ENCODE results near the gene AMBP.
"Not testable (repeated sequence)": the region's sequence is repeated elsewhere in the genome, so short reads cannot be mapped to it uniquely, and the experiment has no call there.

AMBP gene

DNA sequence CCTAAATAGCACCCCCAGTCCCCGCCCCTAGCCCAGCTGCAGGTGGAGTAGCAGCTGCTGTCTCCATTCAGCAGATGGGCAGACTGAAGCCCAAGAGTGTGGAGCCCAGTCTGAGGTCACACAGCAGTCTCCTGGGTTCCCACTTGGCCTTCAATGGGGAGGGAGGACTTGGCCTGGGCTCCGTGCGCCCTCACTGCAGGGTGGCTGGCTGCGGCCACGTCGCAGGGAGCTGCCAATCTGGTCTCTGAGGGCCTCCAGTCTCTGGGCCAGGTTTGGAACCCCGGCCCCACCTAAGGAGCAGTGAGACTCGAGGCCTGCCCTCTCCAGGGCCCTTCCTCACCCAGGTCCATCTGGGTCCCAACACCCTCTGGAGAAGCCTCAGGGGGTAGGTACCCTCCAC lies 13.6 kb upstream of the AMBP start:
- no peak for DNase-seq

DNA sequence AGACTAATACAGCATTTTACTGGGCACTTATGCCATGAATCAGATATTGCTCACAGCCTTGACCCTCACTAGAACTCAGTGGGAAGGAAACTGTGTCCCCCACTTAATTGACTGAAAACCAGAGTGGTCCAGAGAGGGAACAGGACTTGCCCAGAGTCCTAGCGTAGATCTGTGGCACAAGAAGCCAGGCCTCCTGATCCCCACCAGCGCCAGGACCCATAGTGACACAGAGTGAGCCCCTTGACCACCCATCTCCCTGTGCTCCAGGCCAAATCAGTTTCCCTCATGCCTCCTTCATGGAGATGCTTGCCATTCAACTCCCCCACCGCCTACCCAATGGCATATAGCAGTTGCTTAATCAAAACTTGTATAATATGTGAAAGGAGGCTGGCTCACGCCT lies 12.7 kb upstream of the AMBP start:
- no peak for DNase-seq

DNA sequence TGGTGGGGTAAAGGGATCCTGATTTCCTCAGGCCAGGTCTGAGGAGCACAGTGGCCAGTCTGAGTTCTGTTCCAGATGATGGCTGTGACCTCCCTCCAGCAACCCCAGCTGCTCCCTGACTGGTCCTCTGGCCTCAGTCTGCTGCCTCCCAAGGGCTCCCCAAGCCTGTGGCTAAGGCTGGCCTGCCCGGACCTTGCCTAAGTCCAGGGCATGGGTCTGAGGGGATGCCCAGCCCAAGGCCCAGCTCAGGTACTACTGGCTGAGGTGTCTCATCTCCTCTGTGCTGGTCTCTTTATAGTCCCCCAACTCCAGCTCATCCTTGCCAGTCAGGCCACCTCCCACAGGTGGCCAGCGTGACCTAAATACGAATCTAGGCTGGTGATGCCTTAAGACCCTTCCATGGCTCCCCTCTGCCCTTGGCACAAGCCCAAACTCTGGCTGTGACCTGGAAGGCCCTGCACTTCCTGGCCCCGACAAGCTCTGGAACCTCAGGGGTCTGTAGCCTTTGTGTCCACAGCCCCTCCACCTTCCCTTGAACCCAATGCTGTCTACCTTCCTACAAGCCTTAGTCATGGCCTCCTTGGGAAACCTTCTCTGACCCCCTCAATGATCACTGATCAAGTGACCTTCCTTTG lies 11.2 kb upstream of the AMBP start:
- DNase-seq = no peak

DNA sequence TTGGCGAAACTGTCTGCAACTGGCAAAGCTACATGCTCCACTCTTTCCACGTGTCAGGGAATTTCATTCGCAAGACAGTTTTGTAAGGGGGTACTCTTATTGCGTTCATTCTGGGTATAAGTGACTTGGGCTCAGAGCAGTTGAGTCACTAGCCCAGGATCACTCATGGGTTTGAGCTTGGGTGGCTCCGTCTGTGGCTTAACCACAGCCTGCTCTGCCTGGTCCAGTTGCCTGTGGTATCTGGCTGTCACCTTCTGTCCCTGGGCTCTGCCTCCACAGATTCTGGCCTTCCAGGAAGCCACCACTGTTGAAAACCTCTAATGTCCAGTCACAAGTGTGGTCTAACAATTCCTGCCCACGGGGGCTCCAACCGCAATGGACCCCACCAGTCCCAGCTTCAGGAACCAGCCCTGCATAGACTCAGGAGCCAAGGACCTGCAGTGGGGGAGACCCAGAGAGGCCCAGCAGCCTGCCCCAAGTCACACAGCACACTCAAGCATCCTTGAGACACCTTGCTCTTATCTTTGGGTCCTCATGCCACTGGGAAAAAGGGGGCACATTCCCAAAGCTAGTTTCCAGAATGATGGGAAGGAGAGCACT lies 10.6 kb upstream of the AMBP start:
- no peak for DNase-seq

DNA sequence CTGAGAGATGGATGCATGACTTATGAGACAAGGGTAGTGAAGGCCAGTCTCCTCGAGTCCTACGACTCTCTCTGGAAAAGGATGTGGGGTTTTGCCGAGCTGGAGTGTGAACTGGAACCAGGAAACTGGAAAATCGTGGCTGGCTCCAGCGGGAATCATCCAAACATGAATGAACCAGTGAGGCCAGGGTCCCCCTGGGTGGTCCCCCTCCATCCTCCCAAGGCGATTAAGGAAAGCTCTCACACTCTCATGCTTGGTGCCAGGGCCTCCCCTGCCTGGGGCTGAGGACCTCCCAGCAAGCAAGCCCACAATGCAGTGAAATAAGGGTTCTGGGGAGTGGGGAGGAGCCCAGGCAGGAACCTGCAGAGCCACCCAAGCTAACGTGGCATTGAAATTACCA lies 9.6 kb upstream of the AMBP start:
- no peak for DNase-seq

DNA sequence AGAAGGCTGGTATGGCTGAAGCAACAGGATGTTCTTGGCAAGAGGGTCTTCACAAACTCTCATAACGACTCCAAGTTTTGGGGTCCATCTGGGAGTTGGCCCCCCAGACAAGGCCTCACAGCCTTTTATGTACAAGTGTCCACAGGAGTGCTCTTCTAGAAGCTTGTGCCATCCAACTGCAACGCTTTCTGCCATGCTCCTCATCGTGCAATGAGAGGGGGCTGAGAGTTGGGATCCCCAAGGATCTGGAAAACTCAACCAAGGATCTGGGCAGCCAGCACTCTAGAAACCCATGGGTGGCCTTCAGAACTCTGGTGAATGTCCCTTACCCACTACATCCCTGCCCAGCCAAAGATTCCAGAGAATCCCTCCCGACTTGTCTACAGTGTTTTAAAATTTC lies 8.5 kb upstream of the AMBP start:
- DNase-seq = no peak

DNA sequence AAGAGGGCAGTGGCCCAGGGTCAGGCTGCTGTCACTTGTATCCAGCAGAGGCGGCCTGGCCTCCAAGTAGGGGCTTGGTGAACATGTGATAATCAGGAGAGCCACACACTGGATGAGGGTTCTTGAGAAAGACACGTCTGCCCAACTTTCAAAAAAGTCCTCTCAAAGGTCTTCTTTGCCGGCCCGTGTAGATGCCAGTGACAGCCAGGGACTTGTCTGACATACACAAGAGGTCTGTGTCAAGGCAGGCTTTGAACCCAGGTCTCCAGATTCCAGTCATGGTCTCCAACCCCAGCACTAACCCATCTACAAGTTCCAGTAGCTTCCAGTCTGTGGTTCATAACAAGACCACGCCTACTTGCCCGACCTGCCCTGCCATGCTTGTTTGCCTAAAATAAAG lies 7.9 kb upstream of the AMBP start:
- DNase-seq = no peak

DNA sequence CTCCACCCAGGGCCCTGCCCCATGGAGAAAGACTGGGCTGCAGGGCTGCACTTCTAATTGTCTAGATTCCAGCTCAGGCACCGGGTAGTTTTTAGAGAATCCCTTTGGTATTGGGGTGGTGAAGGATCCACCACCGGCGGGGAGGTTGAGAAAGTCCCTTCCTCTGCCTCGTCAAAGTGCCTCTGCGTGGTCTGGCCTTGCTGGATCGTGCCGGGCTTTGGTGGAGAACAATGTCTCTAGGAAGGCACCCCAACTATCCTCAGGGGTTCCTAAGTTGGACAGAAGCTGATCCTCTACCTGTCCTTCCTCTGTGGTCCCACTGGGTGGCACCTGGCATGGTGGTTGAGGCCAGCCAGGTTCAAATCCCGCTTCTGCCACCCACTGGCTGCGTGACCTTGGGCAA lies 7.3 kb upstream of the AMBP start:
- no peak for DNase-seq

DNA sequence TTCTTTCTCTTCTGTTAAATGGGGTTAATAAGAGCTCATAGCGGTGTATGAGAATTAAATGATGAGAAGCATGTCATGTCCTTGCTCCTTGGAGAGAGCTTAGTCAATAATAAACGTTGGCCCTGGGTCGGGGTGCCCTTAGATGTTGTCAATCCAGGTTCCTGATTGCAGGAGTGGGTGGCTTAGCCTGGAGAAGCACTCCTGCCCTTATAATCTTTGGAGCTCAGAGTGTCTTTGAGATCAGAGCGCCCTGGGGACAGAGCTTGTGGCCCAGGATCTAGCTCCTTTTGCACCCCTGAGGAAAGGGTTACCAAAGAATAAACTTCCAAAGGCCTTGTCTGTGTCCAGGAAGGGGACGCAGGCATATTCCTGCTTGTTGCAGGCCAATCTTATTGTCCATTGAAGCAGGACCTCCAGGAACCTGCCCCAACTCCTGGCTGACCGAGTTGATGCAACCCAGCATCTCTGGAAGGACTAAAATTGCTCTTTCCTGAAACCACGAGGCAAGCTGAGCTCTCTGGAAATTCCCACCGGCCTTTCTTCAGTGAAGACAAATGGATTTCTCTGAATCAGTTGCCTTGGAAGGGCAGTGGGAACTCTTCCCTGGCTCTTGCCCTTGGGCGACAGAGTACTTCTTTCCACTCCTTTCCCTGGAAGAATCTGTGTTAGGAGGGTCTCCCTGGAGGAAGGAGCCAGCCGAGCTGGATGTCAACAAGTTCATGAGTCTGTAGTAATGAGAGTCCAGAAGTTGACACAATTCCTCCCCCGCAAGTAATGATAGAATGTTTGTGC lies 6.4 kb upstream of the AMBP start:
- DNase-seq = no peak

DNA sequence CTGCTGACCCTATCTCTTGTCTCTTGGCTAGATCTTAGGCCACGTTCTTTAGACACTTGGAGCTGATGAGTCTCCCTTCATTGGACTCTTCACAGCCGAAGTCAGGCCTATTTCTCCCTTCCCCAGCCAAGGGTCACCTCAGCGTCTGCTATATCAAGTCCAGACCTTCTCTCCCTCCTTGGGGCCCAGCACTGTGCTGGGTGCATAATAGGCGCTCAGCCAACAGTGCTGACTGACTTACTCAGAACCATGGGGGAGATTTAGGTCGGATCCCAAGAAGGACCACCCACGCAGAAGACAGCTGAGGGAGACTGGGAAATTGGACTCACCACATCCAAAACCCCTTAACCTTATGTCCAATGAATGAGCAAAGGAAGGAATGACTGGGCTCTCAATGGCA lies 5.6 kb upstream of the AMBP start:
- DNase-seq = no peak

DNA sequence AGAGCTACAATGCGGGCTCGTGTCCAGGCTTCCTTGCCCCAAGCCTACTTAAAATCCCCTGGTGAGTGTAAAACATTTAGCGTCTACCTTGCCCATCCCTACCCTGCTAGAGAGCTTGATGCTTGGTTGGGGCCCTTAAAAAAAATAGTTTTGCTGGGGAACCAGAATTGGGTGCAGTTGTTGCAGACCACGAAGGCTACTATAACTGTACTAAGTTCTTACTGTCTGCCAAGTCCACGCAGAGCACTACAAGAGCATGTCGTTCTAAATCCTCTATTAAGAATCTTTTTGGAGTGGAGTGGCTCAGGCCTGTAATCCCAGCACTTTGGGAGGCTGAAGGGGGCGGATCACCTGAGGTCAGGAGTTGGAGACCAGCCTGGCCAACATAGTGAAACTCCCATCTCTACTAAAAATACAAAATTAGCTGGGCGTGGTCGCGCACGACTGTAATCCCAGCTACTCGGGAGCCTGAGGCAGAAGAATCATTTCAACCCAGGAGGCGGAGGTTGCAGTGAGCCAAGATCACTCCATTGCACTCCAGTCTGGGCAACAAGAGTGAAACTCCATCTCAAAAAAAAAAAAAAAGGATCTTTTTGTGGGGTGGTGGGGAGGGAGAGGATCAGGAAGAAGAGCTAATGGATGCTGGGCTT lies 4.8 kb upstream of the AMBP start:
- not testable (repeated sequence) for DNase-seq

DNA sequence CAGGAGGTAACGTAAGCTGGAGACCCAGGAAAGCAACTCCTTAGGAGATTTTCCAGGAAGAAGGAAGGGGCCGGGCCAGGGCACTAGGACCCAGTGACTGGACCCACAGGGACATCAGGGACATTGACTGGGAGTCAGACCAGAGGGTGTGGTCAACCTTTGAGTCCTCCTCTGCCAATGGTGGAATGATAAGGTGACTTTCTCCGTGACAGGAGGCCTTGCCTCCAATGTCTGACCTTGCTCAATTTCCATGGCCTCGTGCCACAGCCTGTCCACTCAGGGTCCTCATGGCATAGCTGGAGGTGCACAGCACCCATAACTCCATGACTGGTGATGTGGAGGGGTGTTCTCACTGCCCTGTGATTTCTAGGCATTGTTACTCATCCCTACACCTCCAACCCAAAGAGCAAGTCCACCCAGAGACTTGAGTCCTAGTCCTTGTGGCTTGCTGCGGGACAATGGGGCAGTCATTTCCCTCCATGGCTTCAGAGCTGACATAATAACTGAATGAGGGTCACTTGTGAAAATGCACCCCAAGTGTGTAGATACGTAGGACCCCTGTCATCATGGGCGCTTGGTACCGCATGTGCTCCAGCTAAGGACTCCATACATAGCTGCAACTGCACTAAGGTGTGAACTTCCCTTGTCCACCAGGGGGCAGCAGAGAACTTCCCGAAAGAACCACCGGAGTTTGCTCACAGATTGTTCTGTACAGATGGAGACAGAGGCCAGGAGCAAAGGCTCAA lies 4.1 kb upstream of the AMBP start:
- DNase-seq = peak; percentile 69

DNA sequence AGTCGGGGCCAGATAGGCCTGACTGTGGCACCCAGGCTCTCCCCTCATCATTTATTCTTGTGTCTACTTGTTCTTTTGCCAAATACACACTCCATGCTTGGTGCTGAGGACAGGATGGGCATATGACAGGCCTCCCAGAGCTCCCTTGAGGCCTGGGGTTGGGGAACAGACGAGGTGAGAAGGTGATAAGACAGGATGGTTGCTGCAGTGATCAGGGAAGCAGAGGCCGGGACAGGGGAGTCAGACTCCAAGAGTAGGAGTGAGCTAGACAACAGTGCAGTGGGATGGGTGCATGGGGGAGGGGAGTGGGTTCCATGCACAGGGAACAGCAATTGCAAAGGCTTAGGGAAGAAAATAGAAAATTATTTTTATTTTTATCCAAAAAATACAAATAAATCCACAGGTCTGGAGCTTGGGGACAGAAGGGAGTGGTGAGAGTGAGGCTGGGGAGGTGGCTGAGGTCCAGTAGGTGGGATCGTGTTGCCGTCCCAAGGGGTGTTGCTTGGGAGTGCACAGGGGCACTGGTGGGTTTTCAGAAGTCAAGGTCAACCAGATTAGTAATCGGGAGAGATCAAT lies 3.4 kb upstream of the AMBP start:
- no peak for DNase-seq

DNA sequence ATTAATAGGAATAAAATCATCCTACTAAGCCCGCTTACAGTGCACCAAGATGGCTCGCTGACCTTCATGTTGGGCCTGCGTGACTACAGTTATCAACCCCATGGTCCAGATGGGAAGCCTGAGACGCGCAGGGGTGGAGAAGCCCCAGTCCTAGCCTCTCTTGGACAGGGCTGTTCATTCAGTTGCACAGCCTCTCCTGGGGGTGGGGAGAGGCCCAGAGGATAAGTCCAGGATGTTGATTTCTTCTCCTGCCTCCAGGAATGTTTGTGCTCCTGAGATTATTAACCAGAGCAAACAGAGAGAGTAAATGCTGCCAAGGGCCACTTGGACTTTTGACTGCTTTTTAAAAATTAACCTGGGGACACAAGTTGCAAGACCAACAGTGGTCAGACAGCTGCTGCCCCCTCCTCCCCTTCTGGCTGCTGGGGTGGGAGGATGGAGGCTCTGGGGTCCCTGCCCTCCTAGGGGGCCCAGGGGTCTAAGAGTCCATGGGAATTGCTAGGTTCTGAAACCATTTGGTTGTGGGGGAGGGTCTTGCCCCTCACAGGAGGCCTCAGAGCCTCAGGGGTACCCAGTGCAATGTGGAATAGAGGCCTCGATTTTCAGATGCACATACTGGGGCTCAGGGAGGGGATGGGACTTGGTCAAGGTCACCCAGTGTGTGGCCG lies 2.8 kb upstream of the AMBP start:
- DNase-seq = peak; percentile 58

DNA sequence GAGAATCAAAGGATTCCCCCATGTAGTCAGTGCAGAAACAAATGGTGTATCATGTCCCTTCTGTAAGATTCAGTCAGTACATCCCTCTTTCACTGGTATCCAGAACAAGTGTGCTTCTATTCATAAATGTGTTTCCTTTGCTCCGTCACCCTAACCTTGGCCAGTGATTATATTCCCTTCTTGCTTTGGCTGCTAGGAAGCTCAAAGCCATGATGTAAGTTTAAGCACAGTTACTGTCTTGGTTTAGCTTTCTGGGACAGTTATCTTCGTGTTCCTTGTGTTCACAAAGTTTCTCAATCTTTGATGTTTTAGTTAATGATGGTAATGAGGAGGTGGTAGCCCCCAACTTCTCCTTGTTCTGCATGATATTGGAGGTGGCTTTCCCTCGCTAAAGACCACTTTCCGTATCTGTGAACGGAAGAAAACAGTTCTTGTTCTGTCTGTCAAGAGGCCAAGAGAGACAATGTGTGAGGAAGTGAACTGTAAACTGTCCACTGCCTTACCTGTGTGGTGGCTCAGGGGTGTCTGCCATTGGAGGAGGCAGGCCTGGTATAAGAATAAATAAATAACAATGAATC lies 2.2 kb upstream of the AMBP start:
- no peak for DNase-seq

DNA sequence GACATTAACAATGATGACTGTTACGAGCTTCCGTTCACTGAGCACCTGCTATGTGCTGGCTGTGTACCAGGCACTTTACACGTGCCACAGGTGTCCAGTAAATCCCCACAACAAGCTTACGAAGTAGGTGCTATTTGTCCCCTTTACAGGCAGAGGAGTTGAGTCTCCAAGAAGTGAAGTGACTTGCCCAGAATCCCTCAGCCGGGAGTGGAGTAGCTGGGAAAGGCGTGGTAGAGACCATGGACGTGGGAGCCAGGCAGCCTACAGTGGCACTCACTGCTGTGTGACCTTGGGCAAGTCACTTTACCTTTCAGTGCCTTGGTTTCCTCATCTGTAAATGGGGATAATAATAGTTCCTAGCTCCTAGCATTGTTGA lies 669 bp upstream of the AMBP start:
- no peak for DNase-seq

DNA sequence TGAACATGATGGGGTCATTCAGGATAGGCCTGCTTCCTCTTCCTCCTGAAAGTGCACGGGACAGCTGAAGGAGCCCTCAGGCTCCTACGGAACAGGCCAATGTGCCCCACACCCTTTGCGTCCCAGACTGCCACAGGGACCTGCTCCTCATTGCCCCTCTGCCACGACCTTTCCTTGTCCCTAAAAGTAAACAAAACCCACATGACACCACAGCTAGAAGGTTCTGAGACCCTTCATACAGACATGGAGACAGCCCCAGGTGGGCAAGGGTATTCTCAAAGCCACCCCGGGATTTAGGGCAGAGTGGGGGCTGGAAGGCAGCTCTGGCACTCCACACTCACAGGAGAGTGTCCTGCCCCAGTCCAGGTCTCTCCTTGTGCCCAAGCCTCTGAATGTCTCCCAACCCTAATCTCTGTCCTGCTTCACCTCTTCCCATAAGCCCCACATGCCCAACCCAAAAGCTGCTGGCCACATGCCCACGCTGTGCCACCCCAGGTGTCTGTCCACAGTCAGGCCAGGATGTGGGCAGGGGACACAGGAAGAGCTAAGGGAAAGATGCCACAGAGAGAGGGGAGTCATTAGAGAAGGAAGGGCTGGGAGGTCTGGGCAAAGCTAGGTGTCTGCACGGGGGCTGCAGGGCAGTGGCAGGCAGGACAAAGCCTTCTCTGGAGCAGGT lies 800 bp downstream of the AMBP start:
- DNase-seq = no peak

DNA sequence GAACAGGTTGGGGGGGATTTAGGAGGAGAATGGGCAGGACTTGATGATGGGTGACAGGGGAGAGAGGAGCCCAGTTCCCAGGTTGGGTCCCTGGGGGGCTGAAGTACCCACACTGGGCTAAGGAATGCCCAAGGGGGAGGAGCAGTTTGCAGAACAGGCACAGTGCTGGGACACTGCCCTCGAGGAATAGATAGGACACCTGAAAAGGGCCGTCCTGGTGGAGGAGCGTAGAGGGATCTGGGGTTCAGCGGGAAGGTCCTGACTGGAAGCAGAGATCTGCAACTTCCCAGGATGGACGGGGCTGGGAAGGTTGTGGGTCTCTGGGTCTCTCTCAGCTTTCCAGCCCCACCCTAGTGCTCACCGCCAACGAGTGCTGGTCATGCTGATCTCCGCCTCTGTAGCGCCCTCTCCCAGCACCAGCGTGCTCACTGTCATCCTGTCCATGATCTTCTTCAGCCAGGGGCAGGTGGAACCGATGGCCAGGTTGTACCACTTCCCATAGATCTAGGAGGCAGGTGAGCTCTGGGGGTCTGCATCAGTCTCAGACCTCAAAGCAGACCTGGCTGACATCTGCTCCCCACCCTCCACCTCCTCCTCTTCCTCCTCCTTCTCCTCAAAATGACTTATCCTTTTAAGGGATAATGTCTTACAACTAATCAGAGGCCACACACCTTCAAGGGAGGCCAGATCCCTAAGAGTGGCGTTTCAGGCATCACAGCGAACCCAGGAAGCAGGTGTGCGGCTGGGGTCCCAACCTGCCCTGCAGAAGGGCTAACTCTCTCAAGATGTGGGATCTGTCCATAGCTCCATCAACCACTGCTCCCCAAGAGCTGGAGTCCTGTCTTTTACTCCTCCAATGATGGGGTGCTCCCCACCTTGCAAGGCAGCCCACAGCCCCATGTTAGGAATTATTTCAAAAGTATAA lies 1.6 kb downstream of the AMBP start:
- no peak for DNase-seq

DNA sequence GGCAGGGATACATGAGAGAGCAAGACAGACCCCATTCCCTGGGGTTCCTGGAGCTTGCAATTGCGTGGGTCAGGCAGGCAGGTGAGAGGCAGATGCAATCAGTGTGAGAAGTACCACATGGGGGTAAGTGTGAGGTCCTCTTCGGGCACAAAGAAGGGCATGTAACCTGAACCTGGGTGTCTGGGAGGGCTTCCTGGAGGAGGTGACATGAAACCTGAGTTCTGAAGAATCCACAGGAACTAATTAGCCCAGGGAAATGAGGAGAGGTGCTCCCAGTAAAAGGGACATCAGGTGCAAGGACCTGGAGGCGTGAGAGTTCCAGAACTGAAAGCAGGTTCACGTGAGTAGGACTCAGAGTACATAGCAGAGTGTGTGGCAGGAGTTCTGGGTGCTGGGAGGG lies 2.5 kb downstream of the AMBP start:
- DNase-seq = no peak

All from right kidney (tissue), 1 donor.